Measurements from ENCODE around the gene CARD14. TPM values are rescaled to one million over a fixed set of nuclear protein-coding genes. Genes with fewer than 3 reads are reported as not detected.
"Not testable (repeated sequence)": the region's sequence is repeated elsewhere in the genome, so short reads cannot be mapped to it uniquely, and the experiment has no call there.

CARD14 gene
- total RNA-seq, 1 donor from 2014 or later: not detected

DNA sequence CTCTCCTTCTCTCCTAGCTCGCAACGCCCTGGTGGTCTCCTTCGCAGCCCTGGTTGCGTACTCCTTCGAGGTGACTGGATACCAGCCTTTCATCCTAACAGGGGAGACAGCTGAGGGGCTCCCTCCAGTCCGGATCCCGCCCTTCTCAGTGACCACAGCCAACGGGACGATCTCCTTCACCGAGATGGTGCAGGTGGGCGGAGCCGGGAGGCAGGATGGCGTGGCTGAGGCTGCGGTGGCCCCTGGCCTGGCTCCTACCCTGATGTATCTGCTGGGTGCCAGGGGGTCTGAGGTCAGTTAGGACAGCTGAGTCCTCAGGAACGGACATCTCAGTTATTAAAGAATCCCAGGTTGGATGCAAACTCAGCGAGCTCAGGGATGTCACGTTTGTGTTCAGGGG is 67.1 kb downstream of the CARD14 start:
- intact Hi-C loops (cut with micrococcal nuclease): no loop called here
- peaks cover 23% of the 10 kb centered on the region for H3K36me3 Mint-ChIP-seq (ENCODE audit: low read depth)
- no peaks in the 10 kb centered on the region for H3K27me3 Mint-ChIP-seq
- H3K4me1 Mint-ChIP-seq: no peaks in the 10 kb centered on the region
- H3K4me3 Mint-ChIP-seq: no peak overlapping the region
- no peak for TF ChIP-seq CTCF (IDR thresholded peaks at IDR 0.05)
- DNase-seq (no peak), ATAC-seq (ENCODE audit: low read depth) (no peak)
- peaks cover 10% of the 10 kb centered on the region for H3K9me3 Mint-ChIP-seq
- POLR2A ChIA-PET: no interaction called here
- no peak overlapping the region for H3K27ac Mint-ChIP-seq
- CTCF ChIA-PET: no interaction called here

GRCh38 chr17:80237386-80237785 is 67.6 kb downstream of the CARD14 start:
- TF ChIP-seq CTCF (IDR thresholded peaks at IDR 0.05): no peak
- Mint-ChIP-seq H3K9me3 (peaks cover 10% of the 10 kb centered on the region), H3K4me3 (no peak overlapping the region), H3K36me3 (ENCODE audit: low read depth) (peaks cover 25% of the 10 kb centered on the region), H3K27ac (no peak overlapping the region), H3K27me3 (no peaks in the 10 kb centered on the region), H3K4me1 (no peaks in the 10 kb centered on the region)
- ChIA-PET CTCF (no interaction called here), POLR2A (no interaction called here)
- ATAC-seq (ENCODE audit: low read depth): no peak
- no peak for DNase-seq
- intact Hi-C loops (cut with micrococcal nuclease): no loop called here

GRCh38 chr17:80242505-80242904 is 72.7 kb downstream of the CARD14 start:
- Mint-ChIP-seq H3K27me3 (no peaks in the 10 kb centered on the region), H3K9me3 (no peaks in the 10 kb centered on the region), H3K36me3 (ENCODE audit: low read depth) (peaks cover 6% of the 10 kb centered on the region), H3K27ac (no peak overlapping the region), H3K4me3 (no peak overlapping the region), H3K4me1 (no peaks in the 10 kb centered on the region)
- TF ChIP-seq CTCF (IDR thresholded peaks at IDR 0.05): no peak
- no peak for DNase-seq
- POLR2A ChIA-PET: no interaction called here
- intact Hi-C loops (cut with micrococcal nuclease): no loop called here
- CTCF ChIA-PET: no interaction called here
- ATAC-seq (ENCODE audit: low read depth): no peak

- Mint-ChIP-seq H3K4me3 (no peak overlapping the region), H3K27ac (no peak overlapping the region), H3K9me3 (no peaks in the 10 kb centered on the region), H3K36me3 (ENCODE audit: low read depth) (peaks cover 4% of the 10 kb centered on the region), H3K4me1 (no peaks in the 10 kb centered on the region), H3K27me3 (no peaks in the 10 kb centered on the region)
- intact Hi-C loops (cut with micrococcal nuclease): no loop called here
- DNase-seq: no peak
- no peak for ATAC-seq (ENCODE audit: low read depth)
- no peak for TF ChIP-seq CTCF (IDR thresholded peaks at IDR 0.05)
- ChIA-PET CTCF (no interaction called here), POLR2A (no interaction called here)
Observed at GRCh38 chr17:80243526-80244433, 74.0 kb downstream of the CARD14 start.

GRCh38 chr17:80244448-80244847 is 74.6 kb downstream of the CARD14 start:
- POLR2A ChIA-PET; H3K27me3 Mint-ChIP-seq; H3K4me1 Mint-ChIP-seq; intact Hi-C loops (cut with micrococcal nuclease); H3K9me3 Mint-ChIP-seq; H3K27ac Mint-ChIP-seq; H3K36me3 Mint-ChIP-seq (ENCODE audit: low read depth); DNase-seq; CTCF ChIA-PET; ATAC-seq (ENCODE audit: low read depth); H3K4me3 Mint-ChIP-seq: not testable (repeated sequence)

Data from activated B cell treated with CpG ODN at 0.5 μM for 24 hours (primary cell).